Panc1 (cell line): ENCODE data around the gene INAFM2. TPM values are rescaled to one million over a fixed set of nuclear protein-coding genes. Genes with fewer than 3 reads are reported as not detected.

Experiments used
- ATAC-seq: fragments of 200-7000 bp; cut with Tn5 transposase; 2 replicates; pipeline ENCODE4 v1.9.1; 2020; ENCODE audit warnings: mild to moderate bottlenecking, moderate library complexity
- BruUV-seq: library from RNA; stranded (reverse); fragments of 400-500 nt; replicated peaks from 2 replicates; lab custom pipeline; 2021; lab: Mats Ljungman, UMichigan
- CTCF ChIA-PET: fragments of 300-600 bp; sonication (Branson Sonifier 250); formaldehyde crosslinking; loops from one replicate; lab custom pipeline; 2022; ENCODE audit warnings: antibody characterized with exemption; lab: Charles Lee
- POLR2A ChIA-PET: fragments of 300-600 bp; sonication (Branson Sonifier 250); formaldehyde crosslinking; loops from one replicate; lab custom pipeline; 2022; ENCODE audit warnings: antibody characterized with exemption; lab: Charles Lee
- DNase-seq: peaks from one replicate; pipeline ENCODE4 v3.0.0-alpha.2; 2010; ENCODE audit warnings: low read depth, low spot score
- H3K27ac ChIP-seq: 2 replicates; pipeline ENCODE4 v1.5.1; 2011; ENCODE audit warnings: mild to moderate bottlenecking, low read length, inconsistent platforms
- H3K27me3 ChIP-seq: fragments of 200-500 bp; sonication (Bioruptor generic); 2 replicates; pipeline ENCODE4 v1.6.0; 2014; ENCODE audit warnings: low read length, inconsistent platforms; ENCODE audit not compliant: control insufficient read depth, insufficient read depth
- H3K36me3 ChIP-seq: fragments of 200-500 bp; sonication (Bioruptor generic); 2 replicates; pipeline ENCODE4 v1.5.1; 2014; ENCODE audit warnings: inconsistent platforms, mild to moderate bottlenecking, low read length, moderate library complexity; ENCODE audit not compliant: control insufficient read depth, insufficient read depth
- H3K4me1 ChIP-seq: 2 replicates; pipeline ENCODE4 v1.5.1; 2011; ENCODE audit warnings: inconsistent platforms, mild to moderate bottlenecking, low read length, moderate library complexity; ENCODE audit not compliant: control insufficient read depth, insufficient read depth
- H3K4me3 ChIP-seq, 2 experiments: 2 replicates each; pipeline ENCODE4 v1.5.1; 2011 to 2012; ENCODE audit warnings: low read depth in 2 of 2, low read length in 2 of 2, mild to moderate bottlenecking in 2 of 2, inconsistent platforms in 1 of 2, moderate library complexity in 1 of 2
- H3K9me3 ChIP-seq: fragments of 200-500 bp; sonication (Bioruptor generic); 2 replicates; pipeline ENCODE4 v1.5.1; 2014; ENCODE audit warnings: low read depth, mild to moderate bottlenecking, inconsistent platforms, low read length, moderate library complexity; ENCODE audit not compliant: control insufficient read depth, insufficient read depth
- POLR2AphosphoS5 ChIP-seq: IDR thresholded peaks from 2 replicates; pipeline ENCODE4 v1.6.1; 2012; ENCODE audit warnings: mild to moderate bottlenecking, low read depth, low read length, moderate library complexity
- SIN3A ChIP-seq: IDR thresholded peaks from 2 replicates; pipeline ENCODE4 v1.6.1; 2012; ENCODE audit warnings: low read depth, mild to moderate bottlenecking, low read length, moderate library complexity, borderline replicate concordance; ENCODE audit not compliant: insufficient read depth
- TCF7L2 ChIP-seq: IDR thresholded peaks from 2 replicates; pipeline ENCODE4 v1.6.1; 2011; ENCODE audit warnings: mild to moderate bottlenecking, low read depth, low read length, inconsistent platforms
- in situ Hi-C: cut with HindIII; loops from 2 replicates; pipeline ENCODE4 v1.10.0; 2016; ENCODE audit warnings: low sequenced_read_pairs, low pct_unique_long_range_greater_than_20kb
- intact Hi-C: fragments of 100-400 bp; cut with micrococcal nuclease; formaldehyde crosslinking; loops from one replicate; pipeline ENCODE4 v1.10.0; 2022; ENCODE audit not compliant: unreplicated experiment
- total RNA-seq: library from RNA; stranded (reverse); gene quantifications from one replicate; pipeline ENCODE4 v1.2.1, GENCODE V29; 2021; ENCODE audit not compliant: unreplicated experiment
- TF ChIP-seq, protein P1 (sequence below), 2 experiments: IDR thresholded peaks; 2 replicates each; pipeline ENCODE4 v1.6.1; 2011 to 2012; ENCODE audit warnings: low read depth in 2 of 2, control low read depth in 1 of 2, low read length in 1 of 2, mild to moderate bottlenecking in 1 of 2, moderate library complexity in 1 of 2; ENCODE audit not compliant: insufficient read depth in 1 of 2
- TF ChIP-seq, protein P2 (sequence below): fragments of 450-650 bp; IDR thresholded peaks from 2 replicates; pipeline ENCODE4 v1.5.1; 2017; ENCODE audit warnings: mild to moderate bottlenecking

Gene INAFM2
- total RNA-seq, 1 experiment from 2014 or later, result 10.4 TPM

DNA sequence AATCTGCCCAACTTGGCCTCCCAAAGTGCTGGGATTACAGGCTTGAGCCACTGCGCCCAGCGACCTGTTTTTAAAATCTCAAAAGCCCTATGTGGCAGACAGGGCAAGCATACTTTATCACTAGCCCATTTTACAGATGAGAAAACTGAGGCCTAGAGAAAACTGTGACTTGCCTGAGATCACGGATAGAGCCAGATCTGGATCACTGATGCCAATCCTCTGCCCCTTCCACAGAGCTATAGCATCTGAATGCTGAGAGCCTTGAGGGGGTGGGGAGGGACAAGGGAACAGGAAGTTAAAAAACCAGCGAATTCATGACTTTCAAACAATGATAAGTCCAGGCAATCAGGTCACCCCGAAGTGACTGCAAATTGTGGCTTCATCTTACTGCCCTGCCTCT lies 48.0 kb upstream of the INAFM2 start:
- TF ChIP-seq TCF7L2, result no peak
- TF ChIP-seq, protein P1, sequence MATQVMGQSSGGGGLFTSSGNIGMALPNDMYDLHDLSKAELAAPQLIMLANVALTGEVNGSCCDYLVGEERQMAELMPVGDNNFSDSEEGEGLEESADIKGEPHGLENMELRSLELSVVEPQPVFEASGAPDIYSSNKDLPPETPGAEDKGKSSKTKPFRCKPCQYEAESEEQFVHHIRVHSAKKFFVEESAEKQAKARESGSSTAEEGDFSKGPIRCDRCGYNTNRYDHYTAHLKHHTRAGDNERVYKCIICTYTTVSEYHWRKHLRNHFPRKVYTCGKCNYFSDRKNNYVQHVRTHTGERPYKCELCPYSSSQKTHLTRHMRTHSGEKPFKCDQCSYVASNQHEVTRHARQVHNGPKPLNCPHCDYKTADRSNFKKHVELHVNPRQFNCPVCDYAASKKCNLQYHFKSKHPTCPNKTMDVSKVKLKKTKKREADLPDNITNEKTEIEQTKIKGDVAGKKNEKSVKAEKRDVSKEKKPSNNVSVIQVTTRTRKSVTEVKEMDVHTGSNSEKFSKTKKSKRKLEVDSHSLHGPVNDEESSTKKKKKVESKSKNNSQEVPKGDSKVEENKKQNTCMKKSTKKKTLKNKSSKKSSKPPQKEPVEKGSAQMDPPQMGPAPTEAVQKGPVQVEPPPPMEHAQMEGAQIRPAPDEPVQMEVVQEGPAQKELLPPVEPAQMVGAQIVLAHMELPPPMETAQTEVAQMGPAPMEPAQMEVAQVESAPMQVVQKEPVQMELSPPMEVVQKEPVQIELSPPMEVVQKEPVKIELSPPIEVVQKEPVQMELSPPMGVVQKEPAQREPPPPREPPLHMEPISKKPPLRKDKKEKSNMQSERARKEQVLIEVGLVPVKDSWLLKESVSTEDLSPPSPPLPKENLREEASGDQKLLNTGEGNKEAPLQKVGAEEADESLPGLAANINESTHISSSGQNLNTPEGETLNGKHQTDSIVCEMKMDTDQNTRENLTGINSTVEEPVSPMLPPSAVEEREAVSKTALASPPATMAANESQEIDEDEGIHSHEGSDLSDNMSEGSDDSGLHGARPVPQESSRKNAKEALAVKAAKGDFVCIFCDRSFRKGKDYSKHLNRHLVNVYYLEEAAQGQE (IDR thresholded peaks at IDR 0.05; ENCODE audit: insufficient read depth in 1 of 2, low read depth in 2 of 2, low read length in 1 of 2), result no peak
- no peak for TF ChIP-seq POLR2AphosphoS5
- TF ChIP-seq, protein P2, sequence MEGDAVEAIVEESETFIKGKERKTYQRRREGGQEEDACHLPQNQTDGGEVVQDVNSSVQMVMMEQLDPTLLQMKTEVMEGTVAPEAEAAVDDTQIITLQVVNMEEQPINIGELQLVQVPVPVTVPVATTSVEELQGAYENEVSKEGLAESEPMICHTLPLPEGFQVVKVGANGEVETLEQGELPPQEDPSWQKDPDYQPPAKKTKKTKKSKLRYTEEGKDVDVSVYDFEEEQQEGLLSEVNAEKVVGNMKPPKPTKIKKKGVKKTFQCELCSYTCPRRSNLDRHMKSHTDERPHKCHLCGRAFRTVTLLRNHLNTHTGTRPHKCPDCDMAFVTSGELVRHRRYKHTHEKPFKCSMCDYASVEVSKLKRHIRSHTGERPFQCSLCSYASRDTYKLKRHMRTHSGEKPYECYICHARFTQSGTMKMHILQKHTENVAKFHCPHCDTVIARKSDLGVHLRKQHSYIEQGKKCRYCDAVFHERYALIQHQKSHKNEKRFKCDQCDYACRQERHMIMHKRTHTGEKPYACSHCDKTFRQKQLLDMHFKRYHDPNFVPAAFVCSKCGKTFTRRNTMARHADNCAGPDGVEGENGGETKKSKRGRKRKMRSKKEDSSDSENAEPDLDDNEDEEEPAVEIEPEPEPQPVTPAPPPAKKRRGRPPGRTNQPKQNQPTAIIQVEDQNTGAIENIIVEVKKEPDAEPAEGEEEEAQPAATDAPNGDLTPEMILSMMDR, result no peak
- TF ChIP-seq SIN3A, result no peak
- no TSS peak for BruUV-seq
- Histone ChIP-seq H3K4me1 (no peaks in the 10 kb centered on the region), H3K36me3 (no peaks in the 10 kb centered on the region), H3K4me3 (no peak overlapping the region), H3K27me3 (no peaks in the 10 kb centered on the region), H3K27ac (no peak overlapping the region), H3K9me3 (no peaks in the 10 kb centered on the region)
- intact Hi-C loops, result loop anchor here (2.0 to 10.0 kb wide), 3 partner anchors 59 to 231 kb away; no protein-coding TSS in a partner anchor
- in situ Hi-C loops, result no loop called here
- DNase-seq (no peak), ATAC-seq (no peak)
- CTCF ChIA-PET, result interaction anchor here (0.8 to 1.8 kb wide), 2 partner anchors 10 to 230 kb away, joined by 3 to 6 read pairs; no protein-coding TSS in a partner anchor
- POLR2A ChIA-PET, result no interaction called here

DNA sequence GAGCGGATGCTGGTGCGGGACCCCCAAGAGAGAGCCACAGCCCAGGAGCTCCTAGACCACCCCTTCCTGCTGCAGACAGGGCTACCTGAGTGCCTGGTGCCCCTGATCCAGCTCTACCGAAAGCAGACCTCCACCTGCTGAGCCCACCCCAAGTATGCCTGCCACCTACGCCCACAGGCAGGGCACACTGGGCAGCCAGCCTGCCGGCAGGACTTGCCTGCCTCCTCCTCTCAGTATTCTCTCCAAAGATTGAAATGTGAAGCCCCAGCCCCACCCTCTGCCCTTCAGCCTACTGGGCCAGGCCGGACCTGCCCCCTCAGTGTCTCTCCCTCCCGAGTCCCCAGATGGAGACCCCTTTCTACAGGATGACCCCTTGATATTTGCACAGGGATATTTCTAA lies 47.5 kb upstream of the INAFM2 start:
- no peaks in the 10 kb centered on the region for H3K27me3 ChIP-seq
- H3K4me3 ChIP-seq, result no peak overlapping the region
- BruUV-seq, result no TSS peak
- intact Hi-C loops (loop anchor here (2.0 to 10.0 kb wide), 3 partner anchors 59 to 231 kb away; no protein-coding TSS in a partner anchor), in situ Hi-C loops (no loop called here)
- no peaks in the 10 kb centered on the region for H3K36me3 ChIP-seq
- TF ChIP-seq TCF7L2 (no peak), SIN3A (no peak), POLR2AphosphoS5 (no peak)
- TF ChIP-seq, protein P1 (IDR thresholded peaks at IDR 0.05; ENCODE audit: insufficient read depth in 1 of 2, low read depth in 2 of 2, low read length in 1 of 2), result no peak
- TF ChIP-seq, protein P2, result no peak
- no peaks in the 10 kb centered on the region for H3K9me3 ChIP-seq
- POLR2A ChIA-PET, result no interaction called here
- H3K27ac ChIP-seq, result no peak overlapping the region
- CTCF ChIA-PET, result interaction anchor here (0.5 to 1.8 kb wide), 4 partner anchors 9 to 231 kb away, joined by 3 to 6 read pairs (median 3); no protein-coding TSS in a partner anchor
- ATAC-seq, result no peak
- H3K4me1 ChIP-seq, result no peaks in the 10 kb centered on the region
- DNase-seq, result no peak
